ENCODE data around the gene NAMPT.
"Not testable (repeated sequence)": the region's sequence is repeated elsewhere in the genome, so short reads cannot be mapped to it uniquely, and the experiment has no call there.

The NAMPT gene

GRCh38 chr7:106298631-106299030, 13.8 kb upstream of the NAMPT start:
- DNase-seq: not testable (repeated sequence)

DNA sequence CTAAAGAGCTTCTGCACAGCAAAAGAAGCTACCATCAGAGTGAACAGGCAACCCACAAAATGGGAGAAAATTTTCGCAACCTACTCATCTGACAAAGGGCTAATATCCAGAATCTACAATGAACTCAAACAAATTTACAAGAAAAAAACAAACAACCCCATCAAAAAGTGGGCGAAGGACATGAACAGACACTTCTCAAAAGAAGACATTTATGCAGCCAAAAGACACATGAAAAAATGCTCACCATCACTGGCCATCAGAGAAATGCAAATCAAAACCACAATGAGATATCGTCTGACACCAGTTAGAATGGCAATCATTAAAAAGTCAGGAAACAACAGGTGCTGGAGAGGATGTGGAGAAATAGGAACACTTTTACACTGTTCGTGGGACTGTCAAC, 13.4 kb upstream of the NAMPT start:
- not testable (repeated sequence) for DNase-seq

- DNase-seq: no peak
Observed at GRCh38 chr7:106294334-106294733, 9.6 kb upstream of the NAMPT start.

DNA sequence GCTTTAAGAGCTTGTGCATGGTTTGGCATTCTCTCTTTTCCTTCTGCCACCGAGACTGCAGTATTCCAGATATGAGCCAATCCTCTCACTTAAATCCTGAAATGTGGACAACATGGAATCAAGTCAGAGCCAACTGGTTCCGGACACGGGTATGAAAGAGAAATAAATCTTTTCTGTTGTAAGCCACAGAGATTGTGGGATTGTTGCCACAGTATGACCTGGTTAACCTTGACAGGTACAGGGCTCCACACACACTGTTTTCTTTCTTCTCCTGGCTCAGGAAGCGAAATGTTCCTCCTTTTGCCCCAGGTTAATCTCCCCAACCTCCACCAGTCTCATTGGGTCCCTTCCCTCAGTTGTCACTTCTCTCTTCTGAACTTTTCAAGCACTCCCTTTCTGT, 6.5 kb upstream of the NAMPT start:
- no peak for DNase-seq

DNA sequence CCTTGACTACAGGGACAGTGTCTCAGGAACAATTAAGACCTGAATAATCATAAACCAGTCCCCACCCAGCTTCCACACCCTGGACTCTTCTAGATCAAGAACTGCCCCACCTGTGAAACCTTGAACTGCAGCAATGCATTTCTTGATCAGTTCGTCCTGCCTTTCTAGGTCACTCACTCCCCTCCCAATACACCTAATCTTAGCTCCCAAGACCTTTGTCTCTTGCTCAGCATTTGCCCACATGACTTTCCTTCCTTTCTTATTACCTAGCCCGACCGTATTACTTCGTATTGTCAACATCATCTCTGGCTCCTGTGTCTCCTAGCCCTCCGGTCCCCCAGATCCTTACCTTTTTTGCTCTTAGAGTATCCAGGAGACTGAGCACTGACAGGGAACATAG, 5.5 kb upstream of the NAMPT start:
- DNase-seq: no peak

DNA sequence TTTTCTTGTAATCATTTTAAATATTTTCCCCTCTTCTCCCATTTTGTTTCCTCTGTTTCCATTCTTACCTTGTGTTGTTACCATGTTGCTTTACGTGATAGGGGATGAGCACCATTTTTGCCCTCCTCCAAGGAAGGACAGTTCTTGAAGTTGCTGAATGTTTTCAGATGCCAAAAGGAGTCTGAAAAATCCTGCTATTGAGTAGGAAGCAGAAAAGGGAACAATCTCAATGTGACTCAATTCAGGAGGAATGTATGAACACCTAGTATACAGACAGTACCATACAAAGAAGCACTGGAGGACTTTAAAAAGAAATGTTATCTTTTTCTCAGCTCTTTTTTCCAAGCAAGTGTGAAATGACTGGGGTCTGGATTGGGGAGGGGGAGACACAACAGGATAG, 5.1 kb upstream of the NAMPT start:
- DNase-seq: no peak

GRCh38 chr7:106288263-106288662, 3.5 kb upstream of the NAMPT start:
- DNase-seq: no peak

DNA sequence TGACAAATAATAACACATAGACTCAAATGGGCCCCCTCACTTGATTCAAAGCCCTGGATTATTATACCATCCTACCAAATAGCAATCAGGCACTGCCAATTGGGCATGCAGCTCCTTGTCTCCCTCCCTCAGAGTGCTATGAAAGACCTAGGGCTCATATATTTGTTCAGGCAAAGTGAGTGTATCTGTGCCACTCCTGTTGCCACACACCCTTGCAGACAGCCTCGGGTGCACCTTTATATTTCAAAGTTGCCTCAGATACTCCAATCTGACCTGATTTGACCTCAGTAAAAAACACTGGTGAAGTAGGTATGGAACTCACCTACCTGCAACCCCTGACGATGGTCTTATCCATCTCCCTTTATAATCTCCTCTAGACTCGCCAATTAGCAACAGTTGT, 3.0 kb upstream of the NAMPT start:
- no peak for DNase-seq

DNA sequence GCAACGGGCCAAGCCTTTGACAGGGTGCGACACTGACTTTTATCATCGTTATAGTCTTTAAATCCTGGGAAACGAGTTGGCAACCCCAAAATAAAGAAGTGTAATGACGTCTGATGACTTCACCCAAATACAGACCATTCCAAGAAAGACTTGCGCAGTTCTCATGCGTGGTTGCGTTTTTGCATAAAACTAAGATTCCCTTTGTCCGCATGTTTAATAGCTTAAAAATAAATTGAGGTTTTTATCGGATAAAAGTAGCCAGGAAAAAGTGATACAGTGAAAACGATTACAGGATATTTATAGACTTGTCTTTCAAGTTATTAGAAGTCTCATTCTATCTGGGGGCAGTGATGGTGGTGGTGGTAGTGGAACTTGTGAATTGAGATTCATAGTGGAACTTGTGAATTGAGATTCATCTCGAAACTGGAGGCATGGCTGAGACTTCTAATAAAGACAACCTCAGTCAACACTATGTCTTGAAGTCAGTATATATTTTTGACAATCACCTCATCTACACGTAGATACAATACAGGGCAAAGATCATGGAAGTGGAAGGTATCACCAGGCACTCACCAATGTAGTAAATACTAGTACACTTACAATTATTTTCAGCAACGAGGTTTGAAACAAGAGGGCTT, 1.2 kb upstream of the NAMPT start:
- DNase-seq: no peak

DNA sequence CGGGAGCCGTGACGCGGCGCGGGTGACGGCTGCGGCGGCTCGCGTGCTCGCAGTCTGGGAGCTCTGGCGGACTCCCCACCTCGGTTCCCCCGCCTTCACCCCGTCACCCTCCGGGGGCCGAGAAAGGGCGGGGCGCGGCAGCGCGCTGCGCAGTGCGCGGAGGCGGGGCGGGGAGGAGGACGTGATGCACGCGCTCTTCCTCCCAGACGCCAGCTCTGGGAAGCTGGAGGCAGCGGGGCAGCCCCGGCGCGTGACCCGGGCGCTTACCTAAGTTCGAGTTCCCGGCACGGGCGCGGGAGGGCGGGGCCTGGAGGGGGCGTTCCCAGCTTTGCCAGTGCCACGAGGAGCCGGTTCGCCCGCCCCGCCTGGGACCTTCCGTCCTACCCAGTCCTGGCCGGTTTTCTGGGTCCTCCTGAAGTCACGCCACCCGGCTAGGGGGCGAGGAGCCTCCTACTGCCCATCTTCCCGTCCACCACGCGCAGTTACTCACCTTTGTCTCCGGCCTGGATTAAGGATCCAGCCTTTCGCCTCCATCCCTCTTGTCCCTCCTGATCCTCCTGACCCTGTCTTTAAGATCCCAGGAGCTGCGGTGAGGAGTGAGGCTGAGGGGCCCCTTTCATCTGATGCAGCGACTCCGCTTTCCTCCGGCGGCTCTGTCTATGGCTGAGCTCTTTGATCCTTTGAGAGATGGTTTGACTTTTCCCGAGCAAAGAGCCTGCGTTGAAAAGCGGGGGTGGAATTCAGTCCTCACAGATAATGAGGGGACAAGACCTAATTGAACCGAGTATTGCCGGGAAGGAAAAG, 470 bp upstream of the NAMPT start:
- peak; percentile 99 for DNase-seq

GRCh38 chr7:106283831-106284713, 711 bp downstream of the NAMPT start:
- DNase-seq: peak; percentile 49

DNA sequence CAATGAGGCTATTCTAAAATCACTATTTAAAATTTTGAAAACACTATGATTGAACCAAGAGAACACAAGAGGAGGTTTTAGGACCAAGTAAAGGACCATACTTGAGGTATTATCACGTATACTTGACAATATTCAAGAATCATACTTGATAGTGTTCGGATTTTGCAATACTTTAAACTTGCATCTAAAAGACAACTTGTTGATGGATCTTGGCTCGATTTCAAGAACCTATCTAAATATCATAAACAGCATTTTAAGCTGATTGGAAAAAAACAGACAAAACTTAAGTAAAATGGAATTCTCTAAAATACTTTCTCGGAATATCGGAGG, 1.3 kb downstream of the NAMPT start:
- no peak for DNase-seq

- DNase-seq: no peak
Observed at GRCh38 chr7:106282852-106283251, 1.9 kb downstream of the NAMPT start.

DNA sequence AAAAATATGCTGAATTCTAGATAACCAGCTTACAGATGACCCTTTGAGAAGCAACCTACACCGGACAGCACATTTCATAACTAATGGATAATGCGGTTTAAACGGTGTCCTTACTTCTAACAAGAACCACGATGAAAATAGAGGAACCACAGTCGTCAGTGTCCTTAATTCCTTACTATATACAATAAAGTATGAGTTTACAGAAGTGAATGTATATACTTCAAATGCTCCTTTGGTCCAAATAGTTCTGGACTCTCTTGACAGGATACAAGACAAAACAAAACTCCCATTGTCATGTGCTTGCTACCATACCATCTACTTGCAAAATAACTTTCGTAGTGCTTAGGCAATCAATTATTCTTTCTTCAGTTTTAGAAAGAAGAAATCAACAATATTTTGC, 2.4 kb downstream of the NAMPT start:
- no peak for DNase-seq

GRCh38 chr7:106281585-106282318, 3.0 kb downstream of the NAMPT start:
- no peak for DNase-seq

DNA sequence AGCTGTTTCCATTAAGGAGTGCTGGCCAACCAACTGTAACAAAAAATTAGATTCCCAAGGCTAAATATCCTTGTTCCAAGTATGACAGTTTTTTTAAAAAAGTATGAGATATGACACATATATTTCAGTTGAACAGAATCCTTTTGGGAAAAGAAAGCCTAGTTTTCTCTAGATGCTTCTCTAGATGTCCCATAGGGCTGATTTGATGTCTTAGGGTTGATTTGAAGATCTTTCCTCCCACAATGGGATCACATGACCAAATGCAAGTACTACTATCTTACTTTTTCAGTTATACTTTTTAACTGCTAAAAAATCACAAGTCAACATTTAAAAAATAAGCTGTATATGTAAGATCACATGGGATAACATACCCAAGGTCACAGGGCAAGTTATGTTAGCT, 3.7 kb downstream of the NAMPT start:
- DNase-seq: no peak

DNA sequence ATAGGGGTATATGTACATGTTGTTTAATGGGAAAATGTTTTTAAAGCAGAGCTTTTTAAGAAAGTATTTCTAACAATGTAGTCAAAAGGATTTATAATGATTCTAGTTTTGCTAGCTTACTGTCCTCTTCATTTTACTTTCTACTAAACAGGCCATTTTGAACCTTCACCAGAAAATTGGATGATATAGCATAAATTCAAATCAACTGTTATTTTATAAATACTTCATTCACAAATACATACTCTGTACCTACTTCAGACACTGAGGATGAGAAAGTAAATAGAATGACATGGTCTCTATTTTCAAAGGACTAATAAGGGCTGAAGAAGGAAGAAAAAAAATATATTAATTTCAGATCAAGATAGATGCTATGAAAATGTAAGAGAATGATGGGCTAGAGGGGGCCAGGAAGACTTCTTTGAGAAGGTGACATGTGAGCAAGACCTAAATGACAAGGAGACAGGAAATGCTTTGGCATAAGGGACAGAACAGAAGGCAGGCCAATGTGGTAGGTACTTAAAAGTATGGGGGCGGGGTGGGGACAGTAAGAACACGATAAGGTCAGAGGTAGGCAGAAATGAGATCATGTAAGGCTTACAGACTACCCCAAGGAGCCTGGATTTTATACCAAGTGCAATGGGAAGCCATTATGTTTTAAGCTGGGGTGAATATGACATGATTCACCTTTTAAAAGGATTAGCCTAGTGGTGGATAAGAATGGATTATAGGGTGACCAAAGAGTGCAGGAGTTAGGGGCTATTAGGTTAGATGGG, 5.2 kb downstream of the NAMPT start:
- DNase-seq: no peak

DNA sequence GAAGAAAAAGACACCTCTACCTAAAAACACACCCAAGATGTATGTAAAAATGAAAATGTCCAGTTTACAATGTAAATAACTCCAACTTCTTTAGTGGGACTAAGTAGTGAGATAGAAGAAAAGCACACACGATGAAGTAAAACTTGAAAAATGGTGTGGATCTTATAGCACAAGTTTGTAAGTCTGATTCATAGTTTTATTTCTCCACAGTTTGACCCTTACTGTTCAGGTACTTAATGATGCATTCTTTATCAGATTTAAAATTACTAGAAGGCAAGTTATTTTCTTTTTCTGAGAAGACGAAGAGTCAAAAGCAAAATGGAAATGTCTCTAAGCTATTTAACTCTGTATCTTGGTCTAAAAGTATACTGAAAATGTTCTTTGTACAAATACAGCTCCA, 6.1 kb downstream of the NAMPT start:
- DNase-seq: no peak

- no peak for DNase-seq
Observed at GRCh38 chr7:106277976-106278375, 6.8 kb downstream of the NAMPT start.

DNA sequence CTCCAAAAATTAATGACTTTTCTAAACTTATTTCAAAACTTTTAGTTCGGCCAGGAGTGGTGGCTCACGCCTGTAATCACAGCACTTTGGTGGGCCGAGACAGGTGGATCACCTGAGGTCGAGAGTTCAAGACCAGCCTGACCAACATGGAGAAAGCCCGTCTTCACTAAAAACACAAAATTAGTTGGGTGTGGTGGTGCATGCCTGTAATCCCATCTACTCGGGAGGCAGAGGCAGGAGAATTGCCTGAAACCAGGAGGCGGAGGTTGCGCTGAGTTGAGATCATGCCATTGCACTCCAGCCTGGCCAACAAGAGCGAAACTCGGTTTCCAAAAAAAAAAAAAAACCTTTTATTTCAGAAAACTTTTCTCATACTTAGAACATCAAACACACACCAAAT, 8.3 kb downstream of the NAMPT start:
- no peak for DNase-seq

- DNase-seq: no peak
Observed at GRCh38 chr7:106273009-106273668, 11.6 kb downstream of the NAMPT start.
